HepG2 (cell line): ENCODE data around the gene ARID3C. TPM values are rescaled to one million over a fixed set of nuclear protein-coding genes. Genes with fewer than 3 reads are reported as not detected.

Source experiments
- MED13 ChIP-seq: sonication (generic); formaldehyde crosslinking; IDR thresholded peaks from 2 replicates; pipeline ENCODE4 v1.5.0; 2020; ENCODE audit warnings: missing genetic modification reagents
- ZNF333 ChIP-seq: sonication (generic); formaldehyde crosslinking; IDR thresholded peaks from 2 replicates; pipeline ENCODE4 v1.4.0; 2020; ENCODE audit warnings: mild to moderate bottlenecking, missing genetic modification reagents, borderline replicate concordance
- ZNF33A ChIP-seq: sonication (generic); formaldehyde crosslinking; IDR thresholded peaks from 2 replicates; pipeline ENCODE4 v1.5.1; 2020; ENCODE audit warnings: missing genetic modification reagents, mild to moderate bottlenecking, moderate library complexity, borderline replicate concordance
- ZNF44 ChIP-seq: sonication (generic); formaldehyde crosslinking; IDR thresholded peaks from 2 replicates; pipeline ENCODE4 v1.5.1; 2020; ENCODE audit warnings: mild to moderate bottlenecking, missing genetic modification reagents
- polyA plus RNA-seq, 8 experiments: library from polyadenylated mRNA; depleted of rRNA in 3 of 8; stranded (reverse) in 7 of 8; unstranded in 1 of 8; fragments of >200 nt; fragmentation: Illumina TruSeq in 4 of 8; extraction: Trizol in 4 of 8; gene quantifications; 2 replicates each; pipeline versions ENCODE4 v1.2.1 to v1.2.3, GENCODE V29; 2011 to 2016; ENCODE audit warnings: low read depth in 4 of 8, missing spikeins in 1 of 8, mixed read lengths in 1 of 8; ENCODE audit not compliant: insufficient read depth in 1 of 8
- total RNA-seq, 5 experiments: library from RNA; depleted of rRNA; stranded (reverse); fragments of >200 nt; fragmentation: Illumina TruSeq; extraction: Trizol; gene quantifications; 2 replicates each; pipeline ENCODE4 v1.2.3, GENCODE V29; 2016; ENCODE audit warnings: low read depth in 1 of 5
- TF ChIP-seq, protein P1 (sequence below): sonication (generic); formaldehyde crosslinking; IDR thresholded peaks from 2 replicates; pipeline ENCODE4 v1.4.0; 2020; ENCODE audit warnings: mild to moderate bottlenecking, missing genetic modification reagents, borderline replicate concordance

Gene ARID3C
- total and polyA plus RNA-seq, 2 of the 13 experiments (the other 11 are each of a cell fraction or from before 2014, with no cell fraction given): not detected

DNA sequence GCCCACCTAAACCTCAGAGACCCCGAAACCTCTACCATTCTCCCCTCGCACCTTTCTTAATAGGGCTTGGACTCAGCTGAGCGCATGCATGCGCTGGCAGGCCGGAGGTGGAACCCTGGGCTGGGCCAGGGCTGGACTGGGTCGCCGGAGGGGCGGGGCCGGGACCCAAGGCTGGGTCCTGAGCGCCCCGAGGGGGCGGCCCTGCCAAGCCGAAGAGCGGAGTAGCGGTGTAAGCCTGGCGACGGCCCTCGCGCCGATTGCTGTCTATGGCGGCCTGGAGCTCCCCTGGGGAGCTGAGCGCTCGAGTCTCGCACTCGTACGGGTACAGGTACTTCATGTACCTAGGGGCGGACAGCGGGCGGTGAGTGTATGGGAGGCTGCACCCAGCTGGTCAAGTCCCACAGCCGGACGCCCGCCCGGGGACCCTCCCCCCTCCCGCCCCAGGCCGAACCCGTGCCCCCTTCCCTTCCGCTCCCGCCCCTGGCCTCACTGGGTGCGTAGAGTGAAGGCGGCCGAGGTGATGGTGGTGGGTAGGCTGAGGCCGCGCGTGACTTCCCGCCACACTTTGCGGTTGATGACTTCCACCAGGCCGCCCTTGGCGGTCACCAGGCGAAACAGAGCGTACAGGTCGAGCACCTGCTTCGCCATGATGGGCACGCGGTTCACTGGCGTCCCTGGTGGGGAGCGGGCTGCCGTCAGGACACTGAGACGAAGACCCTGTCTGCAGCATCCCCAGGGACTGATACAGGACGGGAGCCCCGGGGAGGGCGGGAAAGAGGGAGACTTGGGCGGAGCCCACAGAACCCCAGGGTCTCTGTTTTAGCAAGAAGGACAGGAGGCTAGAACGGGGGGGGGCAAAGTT lies 5.3 kb downstream of the ARID3C start (continued):
- TF ChIP-seq ZNF44 (no peak), MED13 (CRISPR knock-in tag) (no peak), ZNF333 (no peak), ZNF33A (CRISPR knock-in tag) (no peak)
- TF ChIP-seq, protein P1, sequence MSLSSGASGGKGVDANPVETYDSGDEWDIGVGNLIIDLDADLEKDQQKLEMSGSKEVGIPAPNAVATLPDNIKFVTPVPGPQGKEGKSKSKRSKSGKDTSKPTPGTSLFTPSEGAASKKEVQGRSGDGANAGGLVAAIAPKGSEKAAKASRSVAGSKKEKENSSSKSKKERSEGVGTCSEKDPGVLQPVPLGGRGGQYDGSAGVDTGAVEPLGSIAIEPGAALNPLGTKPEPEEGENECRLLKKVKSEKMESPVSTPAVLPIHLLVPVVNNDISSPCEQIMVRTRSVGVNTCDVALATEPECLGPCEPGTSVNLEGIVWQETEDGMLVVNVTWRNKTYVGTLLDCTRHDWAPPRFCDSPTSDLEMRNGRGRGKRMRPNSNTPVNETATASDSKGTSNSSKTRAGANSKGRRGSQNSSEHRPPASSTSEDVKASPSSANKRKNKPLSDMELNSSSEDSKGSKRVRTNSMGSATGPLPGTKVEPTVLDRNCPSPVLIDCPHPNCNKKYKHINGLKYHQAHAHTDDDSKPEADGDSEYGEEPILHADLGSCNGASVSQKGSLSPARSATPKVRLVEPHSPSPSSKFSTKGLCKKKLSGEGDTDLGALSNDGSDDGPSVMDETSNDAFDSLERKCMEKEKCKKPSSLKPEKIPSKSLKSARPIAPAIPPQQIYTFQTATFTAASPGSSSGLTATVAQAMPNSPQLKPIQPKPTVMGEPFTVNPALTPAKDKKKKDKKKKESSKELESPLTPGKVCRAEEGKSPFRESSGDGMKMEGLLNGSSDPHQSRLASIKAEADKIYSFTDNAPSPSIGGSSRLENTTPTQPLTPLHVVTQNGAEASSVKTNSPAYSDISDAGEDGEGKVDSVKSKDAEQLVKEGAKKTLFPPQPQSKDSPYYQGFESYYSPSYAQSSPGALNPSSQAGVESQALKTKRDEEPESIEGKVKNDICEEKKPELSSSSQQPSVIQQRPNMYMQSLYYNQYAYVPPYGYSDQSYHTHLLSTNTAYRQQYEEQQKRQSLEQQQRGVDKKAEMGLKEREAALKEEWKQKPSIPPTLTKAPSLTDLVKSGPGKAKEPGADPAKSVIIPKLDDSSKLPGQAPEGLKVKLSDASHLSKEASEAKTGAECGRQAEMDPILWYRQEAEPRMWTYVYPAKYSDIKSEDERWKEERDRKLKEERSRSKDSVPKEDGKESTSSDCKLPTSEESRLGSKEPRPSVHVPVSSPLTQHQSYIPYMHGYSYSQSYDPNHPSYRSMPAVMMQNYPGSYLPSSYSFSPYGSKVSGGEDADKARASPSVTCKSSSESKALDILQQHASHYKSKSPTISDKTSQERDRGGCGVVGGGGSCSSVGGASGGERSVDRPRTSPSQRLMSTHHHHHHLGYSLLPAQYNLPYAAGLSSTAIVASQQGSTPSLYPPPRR: no peak
- TF ChIP-seq, all 625 proteins: peak for 0
